Measurements from ENCODE around the gene FNDC3A.
A peak's percentile ranks its signal among the peaks of the same experiment; 100 is the strongest.

The FNDC3A gene

DNA sequence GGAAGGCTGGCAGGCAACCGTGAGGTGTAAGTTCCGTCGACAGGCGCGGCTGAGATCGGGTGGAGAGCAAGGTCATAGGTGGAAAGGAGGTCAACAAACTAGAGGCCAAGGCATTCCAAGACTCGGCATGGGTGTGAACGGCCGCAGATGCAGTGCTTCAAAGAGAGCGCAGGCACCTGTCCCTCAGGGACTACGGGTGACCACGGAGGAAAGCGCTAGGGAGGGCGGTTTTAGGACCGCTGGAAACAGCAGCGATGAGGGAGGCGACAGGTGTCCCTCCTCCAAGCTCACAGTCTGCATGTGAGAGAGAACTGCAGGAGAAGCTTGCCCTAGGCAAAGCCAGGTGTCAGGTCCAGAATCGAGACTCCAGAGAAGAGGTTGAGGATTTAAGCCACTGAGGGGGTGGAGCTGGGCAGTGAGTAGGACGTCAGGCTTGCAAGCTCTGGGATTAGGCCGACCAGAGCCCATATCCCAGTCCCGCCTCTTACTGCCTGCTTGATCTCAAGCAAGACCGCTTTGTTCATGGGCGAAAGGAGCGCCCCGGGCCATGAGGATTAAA lies 242.9 kb downstream of the FNDC3A start:
- DNase-seq (ENCODE audit: low spot score): no peak

DNA sequence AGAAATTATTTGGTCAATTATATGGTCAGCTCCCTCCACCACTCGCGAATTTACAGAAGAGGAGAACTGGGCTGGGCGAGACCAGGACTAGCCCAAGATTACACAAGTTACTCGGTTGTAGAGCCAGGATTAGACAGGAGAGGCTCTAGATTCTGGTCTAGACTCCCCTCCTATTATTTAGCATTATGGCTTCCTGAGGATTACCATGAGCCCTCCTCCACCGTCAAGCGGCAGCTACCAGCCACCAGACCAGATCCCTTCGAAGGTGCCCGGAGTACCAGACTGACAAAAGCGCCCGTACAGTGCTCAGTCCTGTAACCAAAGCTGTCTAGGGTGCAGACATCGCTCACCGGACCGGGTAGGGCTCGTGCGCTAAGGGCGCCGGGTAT lies 243.9 kb downstream of the FNDC3A start:
- no peak for DNase-seq (ENCODE audit: low spot score)

DNA sequence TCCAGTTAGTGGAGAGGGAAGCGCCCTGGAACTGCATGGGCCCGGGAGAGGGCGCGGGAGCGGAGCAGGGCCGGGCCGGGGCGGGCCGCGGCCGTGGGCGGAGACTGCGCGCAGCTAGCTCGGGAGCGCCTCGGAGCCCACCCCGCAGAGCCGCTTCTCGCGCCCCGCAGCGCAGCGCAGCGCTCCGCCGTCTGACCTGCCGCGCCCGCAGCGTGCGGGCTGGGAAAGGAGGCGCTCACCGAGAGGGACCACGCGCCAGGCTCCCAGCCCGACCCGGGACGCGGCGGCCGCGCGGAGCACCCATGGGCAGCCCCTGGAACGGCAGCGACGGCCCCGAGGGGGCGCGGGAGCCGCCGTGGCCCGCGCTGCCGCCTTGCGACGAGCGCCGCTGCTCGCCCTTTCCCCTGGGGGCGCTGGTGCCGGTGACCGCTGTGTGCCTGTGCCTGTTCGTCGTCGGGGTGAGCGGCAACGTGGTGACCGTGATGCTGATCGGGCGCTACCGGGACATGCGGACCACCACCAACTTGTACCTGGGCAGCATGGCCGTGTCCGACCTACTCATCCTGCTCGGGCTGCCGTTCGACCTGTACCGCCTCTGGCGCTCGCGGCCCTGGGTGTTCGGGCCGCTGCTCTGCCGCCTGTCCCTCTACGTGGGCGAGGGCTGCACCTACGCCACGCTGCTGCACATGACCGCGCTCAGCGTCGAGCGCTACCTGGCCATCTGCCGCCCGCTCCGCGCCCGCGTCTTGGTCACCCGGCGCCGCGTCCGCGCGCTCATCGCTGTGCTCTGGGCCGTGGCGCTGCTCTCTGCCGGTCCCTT lies 244.5 kb downstream of the FNDC3A start, which contains the start of gene MLNR:
Gene MLNR (plus strand): TSS at position 303 of the 820 bp plus-strand sequence. CDS start 0 bp downstream, at position 303.
- no peak for DNase-seq (ENCODE audit: low spot score)

DNA sequence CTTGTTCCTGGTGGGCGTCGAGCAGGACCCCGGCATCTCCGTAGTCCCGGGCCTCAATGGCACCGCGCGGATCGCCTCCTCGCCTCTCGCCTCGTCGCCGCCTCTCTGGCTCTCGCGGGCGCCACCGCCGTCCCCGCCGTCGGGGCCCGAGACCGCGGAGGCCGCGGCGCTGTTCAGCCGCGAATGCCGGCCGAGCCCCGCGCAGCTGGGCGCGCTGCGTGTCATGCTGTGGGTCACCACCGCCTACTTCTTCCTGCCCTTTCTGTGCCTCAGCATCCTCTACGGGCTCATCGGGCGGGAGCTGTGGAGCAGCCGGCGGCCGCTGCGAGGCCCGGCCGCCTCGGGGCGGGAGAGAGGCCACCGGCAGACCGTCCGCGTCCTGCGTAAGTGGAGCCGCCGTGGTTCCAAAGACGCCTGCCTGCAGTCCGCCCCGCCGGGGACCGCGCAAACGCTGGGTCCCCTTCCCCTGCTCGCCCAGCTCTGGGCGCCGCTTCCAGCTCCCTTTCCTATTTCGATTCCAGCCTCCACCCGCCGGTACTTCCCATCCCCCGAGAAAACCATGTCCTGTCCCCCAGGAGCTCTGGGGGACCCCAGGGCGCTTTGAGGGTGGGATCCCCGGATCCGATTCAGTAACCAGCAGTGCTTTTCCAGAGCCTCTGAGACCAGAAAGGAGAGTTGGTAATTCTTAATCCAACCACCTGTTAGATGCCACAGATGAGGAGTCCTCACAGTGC lies 245.3 kb downstream of the FNDC3A start:
- no peak for DNase-seq (ENCODE audit: low spot score)

DNA sequence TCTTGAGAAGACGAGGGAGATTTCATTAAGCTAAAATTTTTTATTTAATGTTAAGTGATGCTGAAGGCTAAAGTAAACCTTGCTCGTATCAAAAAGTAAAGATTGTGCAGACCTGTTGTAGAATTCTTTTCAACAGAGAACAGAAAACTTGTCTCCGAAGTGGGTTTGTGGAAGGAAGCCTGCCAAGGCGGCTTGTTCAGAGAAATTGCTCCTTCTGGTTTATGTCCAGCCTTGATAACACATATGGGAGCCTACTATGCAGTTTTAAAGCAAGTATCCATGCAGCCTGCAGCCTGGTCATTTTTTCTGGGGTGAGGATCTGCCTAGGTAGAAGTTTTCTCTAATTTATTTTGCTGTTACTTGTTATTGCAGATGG lies 245.9 kb downstream of the FNDC3A start:
- DNase-seq (ENCODE audit: low spot score): no peak

DNA sequence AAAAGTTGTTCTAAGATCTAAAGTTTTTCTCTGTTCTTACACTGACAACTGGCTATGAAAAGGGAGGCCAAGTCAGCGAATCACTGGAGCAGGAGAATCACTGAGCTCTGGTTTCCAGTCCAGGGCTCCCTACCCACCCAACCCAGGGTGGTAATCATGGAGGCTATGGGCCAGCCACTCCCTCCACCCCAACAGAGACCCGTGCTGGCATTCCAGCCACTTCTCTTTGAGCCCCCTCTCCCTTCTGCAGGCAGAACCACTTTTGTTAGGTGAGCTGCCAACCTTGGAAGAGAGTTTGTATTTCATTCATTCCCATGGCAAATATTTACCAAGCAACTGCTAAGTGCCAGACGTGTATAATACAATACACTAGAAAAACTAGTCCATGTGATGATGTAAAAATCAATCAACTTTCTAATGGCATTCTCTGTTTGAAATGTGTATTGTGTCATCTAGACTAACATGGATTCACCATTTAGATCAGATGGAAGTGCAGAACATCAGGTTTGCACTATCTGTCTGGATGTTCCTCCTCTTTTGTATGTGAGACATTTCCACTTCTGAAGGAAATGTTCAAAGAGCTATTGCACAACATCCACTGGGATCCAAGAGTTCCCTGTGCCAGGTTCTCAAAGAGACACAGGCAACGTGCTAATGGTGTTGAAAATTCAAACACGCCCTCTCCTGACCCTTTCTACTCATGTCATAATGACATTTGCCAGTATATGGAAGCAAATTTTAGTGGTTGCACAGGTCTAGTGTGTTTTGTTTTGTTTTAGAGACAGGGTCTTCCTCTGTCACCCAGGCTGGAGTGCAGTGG lies 249.7 kb downstream of the FNDC3A start:
- DNase-seq (ENCODE audit: low spot score): no peak

DNA sequence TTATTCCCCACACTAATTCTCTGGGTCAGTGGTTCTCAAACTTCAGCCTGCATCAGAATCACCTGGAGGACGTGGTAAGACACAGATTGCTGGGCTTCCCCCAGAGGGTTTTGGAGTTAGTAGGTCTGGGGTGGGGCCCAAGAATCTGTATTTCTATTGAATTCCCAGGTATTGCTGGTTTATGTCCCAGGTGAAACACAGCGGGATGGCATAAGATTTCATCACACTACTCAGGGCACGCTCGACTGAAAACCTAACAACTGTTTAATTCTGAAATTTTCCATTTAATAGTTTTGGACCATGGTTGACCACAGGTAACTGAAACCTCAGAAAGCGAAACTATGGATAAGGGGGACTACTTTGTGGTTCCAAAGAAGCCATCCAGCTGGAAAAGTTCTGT lies 250.9 kb downstream of the FNDC3A start:
- no peak for DNase-seq (ENCODE audit: low spot score)

DNA sequence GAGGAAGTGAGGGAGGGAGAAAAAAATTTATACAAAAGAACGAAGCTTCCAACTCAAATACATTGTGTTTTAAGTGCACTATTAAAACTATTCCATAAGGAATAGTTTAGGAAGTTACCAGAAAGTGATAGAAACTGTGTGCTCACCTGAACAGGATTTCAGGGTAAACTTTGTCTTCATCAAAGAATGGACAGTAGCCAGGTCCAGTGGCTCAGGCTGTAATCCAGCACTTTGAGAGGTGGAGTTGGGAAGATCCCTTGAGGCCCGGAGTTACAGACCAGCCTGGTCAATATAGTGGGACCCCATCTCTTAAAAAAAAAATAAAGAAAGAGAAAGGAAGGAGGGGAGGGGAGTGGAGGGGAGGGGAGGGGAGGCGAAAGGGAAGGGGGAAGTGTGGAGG lies 259.0 kb downstream of the FNDC3A start:
- no peak for DNase-seq (ENCODE audit: low spot score)

DNA sequence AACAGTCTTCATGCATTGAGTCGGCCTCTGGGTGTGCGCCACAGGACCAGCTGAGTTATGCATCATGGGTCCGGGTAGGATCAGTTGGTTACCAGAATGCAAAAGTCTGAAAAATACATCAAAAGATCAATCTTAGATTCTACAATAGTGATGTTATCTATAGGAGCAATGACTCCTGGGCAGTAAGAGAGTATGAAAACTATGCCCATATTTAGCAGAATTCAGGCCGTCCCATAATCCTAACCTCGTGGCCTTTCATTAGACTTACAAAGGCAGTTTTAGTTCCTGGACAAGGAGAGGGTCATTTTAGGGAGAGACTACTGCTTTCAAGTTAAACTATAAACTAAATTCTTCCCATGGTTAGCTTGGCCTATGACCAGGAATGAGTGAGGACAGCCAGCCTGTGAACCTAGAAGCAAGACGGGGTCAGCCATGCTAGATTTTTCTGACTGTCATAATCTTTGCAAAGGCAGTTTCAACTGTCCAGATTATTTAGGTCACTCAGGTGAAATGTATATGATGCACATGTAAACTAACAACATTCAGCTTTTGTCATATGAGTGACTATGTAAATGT lies 260.2 kb downstream of the FNDC3A start:
- no peak for DNase-seq (ENCODE audit: low spot score)

DNA sequence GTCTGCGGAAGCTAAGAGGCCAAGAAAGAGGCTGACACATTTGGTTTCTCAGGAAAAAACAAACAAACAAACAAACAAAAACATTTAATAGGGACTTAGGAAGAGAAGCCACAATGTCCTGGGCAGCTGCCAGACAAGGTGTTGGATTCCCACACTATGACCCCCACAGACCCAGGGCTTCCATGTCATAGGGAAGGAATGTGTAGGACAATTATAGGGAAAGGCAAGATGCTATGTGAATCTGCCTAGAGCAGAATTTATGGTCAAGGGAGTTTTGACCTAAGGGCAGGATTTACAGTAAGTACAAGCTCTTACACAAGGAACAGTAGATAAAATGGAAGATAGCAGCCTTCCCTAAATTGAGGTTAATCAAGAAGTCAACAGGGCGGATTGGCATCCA lies 262.9 kb downstream of the FNDC3A start:
- DNase-seq (ENCODE audit: low spot score): no peak

DNA sequence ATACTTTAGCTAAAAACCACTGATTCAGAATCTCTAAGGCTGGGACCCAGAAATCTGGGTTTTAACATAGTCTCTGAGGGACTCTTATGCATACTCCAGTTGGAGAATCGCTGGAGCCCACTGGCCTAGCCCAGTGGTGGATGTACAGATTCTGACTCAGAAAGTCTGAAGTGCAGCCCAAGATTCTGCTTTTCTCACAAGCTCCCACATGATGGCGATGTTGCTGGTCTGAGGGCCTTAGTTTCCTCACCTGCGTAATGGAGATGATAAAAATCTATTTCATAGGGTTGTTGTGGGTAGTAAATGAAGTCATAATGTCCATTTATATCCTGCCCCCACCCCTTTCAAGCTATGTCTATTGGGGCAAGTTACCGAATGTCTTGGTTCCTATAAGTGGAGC lies 264.3 kb downstream of the FNDC3A start:
- DNase-seq (ENCODE audit: low spot score): no peak

DNA sequence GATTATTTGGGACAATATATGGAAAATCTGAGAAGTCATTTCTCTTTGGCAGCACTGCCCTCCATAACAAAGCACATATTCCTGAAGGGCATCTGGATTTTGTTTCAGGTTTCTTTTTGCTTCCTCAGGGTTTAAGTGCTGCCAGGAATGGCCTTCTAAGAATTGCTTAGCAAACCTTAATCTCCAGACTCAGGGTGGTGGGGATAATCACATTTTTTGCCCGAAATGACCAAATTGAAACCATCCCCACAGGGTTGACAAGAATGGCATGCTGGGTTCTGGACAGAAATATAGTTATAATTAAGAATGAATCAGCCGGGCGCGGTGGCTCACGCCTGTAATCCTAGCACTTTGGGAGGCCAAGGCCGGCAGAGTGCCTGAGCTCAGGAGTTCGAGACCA lies 265.6 kb downstream of the FNDC3A start:
- DNase-seq (ENCODE audit: low spot score): no peak

DNA sequence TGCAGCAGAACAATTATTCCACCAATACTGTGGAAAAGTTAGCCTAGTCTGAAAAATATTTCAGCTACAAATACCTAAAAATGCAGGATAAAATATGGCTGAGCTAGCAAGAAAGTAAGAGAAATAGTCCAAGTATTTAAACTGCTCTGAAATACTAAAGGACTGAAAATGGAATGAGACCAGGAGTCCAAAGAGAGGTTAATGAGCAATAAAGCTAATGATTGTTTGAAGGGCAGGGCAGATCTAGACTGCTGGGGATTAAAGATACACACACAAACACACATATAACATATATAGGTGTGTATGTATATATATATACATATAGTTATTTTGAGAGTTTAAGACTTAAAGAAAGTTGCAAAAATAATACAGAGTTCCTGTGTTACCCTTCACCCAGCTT lies 269.4 kb downstream of the FNDC3A start:
- no peak for DNase-seq (ENCODE audit: low spot score)

DNA sequence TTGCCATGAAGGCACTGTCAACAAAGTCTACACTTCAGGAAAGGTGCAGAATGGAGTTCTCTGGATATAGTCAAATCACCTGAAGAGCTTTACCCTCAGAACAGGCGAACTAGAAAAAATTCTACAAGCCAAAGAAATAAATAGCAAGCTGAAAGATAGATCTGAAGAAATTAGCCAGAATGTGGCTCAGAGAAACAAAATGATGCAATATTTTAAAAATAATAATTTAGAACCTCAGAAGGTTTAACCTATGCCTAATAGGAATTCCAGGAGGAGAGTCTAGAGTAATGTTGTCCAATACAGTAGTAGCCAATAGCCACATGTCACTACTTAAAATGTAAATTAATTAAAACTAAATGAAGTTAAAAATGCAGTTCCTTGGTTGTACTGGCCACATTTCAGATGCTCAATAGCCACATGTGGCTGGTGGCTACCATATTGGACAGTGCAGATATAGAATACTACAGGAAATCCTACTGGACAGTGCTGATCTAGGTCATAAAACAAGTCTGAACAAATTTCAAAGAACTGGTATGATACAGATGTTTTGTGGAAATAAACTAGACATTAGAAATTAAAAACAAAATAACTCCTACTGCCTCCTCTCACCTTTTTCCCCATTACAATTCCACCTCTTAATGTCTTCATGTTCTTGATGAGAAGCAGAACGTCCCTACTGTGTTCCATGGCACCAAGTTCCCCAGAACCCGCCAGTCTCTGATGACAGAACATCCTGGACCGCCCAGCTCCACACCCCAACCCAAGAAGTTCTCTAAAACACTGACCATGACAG lies 271.3 kb downstream of the FNDC3A start:
- no peak for DNase-seq (ENCODE audit: low spot score)

DNA sequence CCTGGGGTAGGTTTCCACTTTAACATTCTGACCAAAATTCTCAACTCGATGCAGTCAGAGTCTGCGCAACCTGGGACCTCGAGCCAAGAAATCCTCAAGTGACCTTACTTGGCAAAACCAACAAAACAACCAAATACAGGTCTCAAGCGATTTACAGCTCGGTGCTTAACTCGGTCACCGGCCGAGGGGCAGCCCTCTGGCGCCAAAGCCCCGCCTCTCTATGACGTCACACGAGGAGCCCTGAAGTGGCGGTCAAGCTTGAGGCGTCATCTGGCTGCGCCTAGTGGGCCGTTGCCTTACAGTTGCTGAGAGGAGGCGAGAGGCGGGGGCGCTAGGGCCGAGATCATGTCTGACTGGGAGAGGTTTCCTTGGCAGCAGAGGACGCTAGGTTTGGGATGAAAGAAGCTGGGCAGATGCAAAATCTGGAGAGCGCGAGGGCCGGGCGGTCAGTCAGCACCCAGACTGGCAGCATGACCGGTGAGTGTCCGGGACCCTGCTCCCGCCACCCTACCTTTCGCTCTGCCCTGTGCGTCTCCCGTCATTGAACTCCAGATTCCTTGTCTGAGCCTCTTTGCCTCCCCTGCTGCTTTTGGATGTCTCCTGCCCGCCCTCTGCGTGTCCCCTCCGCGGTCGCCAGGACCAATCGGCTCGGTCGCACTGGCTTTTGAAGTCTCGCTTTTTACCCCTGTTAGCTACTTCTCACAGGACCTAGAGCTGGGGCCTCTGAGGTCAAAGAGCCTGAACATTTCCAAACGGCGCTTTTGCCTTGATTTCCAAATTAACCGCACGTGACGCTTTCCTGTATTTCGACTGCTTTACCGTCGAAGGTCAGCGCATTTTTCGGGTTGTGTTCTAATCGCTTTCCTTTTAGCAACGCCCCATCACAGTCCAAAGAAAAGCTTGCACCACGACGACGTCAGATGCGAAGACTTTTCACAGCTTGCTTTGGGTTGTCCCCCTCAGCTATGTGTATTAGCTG lies 272.2 kb downstream of the FNDC3A start, which contains the start of gene CDADC1:
Gene CDADC1 (plus strand): TSS at position 283 of the 979 bp plus-strand sequence. CDS start 113 bp downstream, at position 396.
- peak; percentile 95 for DNase-seq (ENCODE audit: low spot score)

DNA sequence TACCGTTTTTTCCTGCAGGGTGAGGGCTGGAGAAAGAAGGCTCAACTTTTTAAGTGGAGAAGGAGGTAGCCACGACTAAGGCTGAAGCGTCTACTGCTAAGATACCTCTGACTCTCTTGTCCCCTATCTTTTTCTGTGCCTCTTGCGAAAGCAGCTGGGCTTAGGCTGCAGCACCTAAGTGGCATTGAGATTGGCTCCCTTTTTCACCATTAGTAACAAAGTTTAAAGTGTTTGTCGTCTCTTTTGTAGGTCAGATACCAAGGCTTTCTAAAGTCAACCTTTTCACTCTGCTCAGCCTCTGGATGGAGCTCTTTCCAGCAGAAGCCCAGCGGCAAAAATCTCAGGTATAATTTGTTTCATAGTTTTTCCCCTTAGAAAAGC lies 272.9 kb downstream of the FNDC3A start:
- no peak for DNase-seq (ENCODE audit: low spot score)

DNA sequence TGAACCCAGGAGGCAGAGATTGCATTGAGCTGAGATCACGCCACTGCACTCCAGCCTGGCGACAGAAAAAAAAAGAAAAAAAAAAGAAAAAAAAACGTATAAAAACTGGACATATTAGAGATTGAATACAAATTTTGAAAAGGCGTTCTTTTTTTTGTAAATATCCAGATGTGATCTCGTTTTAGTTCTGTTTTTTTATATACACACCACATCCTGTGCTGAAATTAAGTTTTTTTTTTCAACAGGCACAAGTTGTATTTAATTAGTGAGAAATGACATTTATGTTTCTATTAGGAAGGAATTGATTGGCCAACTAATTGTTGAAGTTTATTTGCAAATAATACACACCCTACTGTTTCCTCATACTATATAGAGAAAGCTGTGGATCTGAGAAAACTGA lies 275.6 kb downstream of the FNDC3A start:
- DNase-seq (ENCODE audit: low spot score): no peak

DNA sequence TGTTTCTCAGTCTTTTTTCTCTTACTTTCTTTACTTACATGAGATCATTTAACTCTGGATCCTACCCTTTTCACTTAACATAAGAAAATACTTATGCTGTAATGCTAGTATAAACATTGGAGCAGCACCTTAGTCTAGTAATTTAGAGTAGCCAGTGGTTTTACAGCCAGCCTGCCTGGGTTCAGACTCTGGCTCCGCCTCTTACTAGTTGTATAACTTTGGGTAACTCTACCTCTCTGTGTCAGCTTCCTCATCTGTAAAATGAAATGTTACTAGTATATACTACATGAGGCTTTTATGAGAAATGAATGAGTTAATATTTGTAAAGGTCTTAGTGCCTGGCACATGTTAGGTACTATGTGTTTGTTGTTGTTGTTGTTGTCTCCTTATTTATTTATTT lies 277.6 kb downstream of the FNDC3A start:
- DNase-seq (ENCODE audit: low spot score): no peak

DNA sequence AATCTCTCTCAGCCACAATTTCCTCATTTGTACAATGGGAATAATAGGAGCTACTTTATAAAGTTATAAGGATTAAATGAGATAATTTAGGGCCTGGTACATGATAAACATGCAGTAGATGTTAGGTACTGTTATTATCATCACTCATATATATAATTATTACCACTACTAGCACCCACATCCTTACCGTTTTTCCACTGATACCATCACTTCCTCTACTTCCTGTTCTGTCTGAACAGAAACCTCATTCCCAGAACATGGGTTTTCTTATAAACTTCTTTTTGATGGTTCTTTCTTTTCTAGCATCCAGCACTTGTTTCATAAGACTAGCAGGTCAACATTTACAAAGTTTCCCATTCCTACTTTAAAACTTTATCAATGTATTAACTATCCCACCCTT lies 278.3 kb downstream of the FNDC3A start:
- no peak for DNase-seq (ENCODE audit: low spot score)

DNA sequence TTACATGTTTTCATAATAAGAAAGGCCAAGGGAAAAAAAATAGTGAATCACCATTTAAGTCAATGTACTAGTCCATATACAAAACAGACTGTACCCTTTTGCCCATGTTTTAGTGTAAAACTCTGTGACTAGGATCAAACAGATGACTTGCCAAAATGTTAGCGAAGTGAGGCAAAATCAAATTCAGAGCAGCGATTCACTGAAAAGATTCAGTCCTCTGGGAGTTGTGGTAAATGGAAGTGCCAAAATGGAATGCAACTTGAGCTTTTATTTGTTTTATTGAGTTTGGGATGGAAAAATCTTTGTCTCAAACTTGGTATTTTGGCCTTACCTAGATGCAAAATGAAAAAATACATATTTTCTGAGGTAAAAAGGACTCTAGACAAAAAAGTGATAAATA lies 281.1 kb downstream of the FNDC3A start:
- no peak for DNase-seq (ENCODE audit: low spot score)
